Stimulated activated CD4-positive, alpha-beta T cell treated with anti-CD3 and anti-CD28 coated beads, Interleukin-2, amount 100 ng/mL, for 48 hours (primary cell): ENCODE data around the gene VRK3.
"Not testable (repeated sequence)": the region's sequence is repeated elsewhere in the genome, so short reads cannot be mapped to it uniquely, and the experiment has no call there.

Experiments
- DNase-seq, 2 donors: peaks; one replicate each; pipeline ENCODE4 v3.0.0-alpha.2; 2020

VRK3 gene

GRCh38 chr19:50025022-50025793, at the start of gene VRK3:
VRK3 (minus strand) TSS chr19:50025372; CDS start chr19:50016162, 9,210 bp downstream.
- DNase-seq = peak; percentile 86 to 93

GRCh38 chr19:50068382-50068781, 43.2 kb upstream of the VRK3 start:
- not testable (repeated sequence) for DNase-seq

GRCh38 chr19:50067575-50067974, 42.4 kb upstream of the VRK3 start:
- no peak for DNase-seq

- no peak for DNase-seq
Observed at GRCh38 chr19:50065938-50066337, 40.8 kb upstream of the VRK3 start.

- no peak for DNase-seq
Observed at GRCh38 chr19:50061650-50062049, 36.5 kb upstream of the VRK3 start.

- DNase-seq = no peak
Observed at GRCh38 chr19:50060107-50060506, 34.9 kb upstream of the VRK3 start.

- DNase-seq = no peak
Observed at GRCh38 chr19:50059045-50059444, 33.9 kb upstream of the VRK3 start.

GRCh38 chr19:50058425-50058824, 33.3 kb upstream of the VRK3 start:
- no peak for DNase-seq

- no peak for DNase-seq
Observed at GRCh38 chr19:50053119-50053518, 27.9 kb upstream of the VRK3 start.

- no peak for DNase-seq
Observed at GRCh38 chr19:50051964-50052363, 26.8 kb upstream of the VRK3 start.

- not testable (repeated sequence) for DNase-seq
Observed at GRCh38 chr19:50051228-50051895, 26.2 kb upstream of the VRK3 start.

GRCh38 chr19:50050406-50051227, 25.4 kb upstream of the VRK3 start:
- peak; percentile 62 for DNase-seq

- DNase-seq = no peak
Observed at GRCh38 chr19:50047671-50048070, 22.5 kb upstream of the VRK3 start.

- DNase-seq = peak; percentile 58 to 62
Observed at GRCh38 chr19:50046649-50047503, 21.7 kb upstream of the VRK3 start.

GRCh38 chr19:50044922-50045321, 19.8 kb upstream of the VRK3 start:
- no peak for DNase-seq

- no peak for DNase-seq
Observed at GRCh38 chr19:50043967-50044366, 18.8 kb upstream of the VRK3 start.

GRCh38 chr19:50042363-50043024, 17.3 kb upstream of the VRK3 start:
- no peak for DNase-seq

- DNase-seq = no peak
Observed at GRCh38 chr19:50040967-50041366, 15.8 kb upstream of the VRK3 start.

- DNase-seq = no peak
Observed at GRCh38 chr19:50039968-50040367, 14.8 kb upstream of the VRK3 start.

GRCh38 chr19:50036908-50037307, 11.7 kb upstream of the VRK3 start:
- DNase-seq = no peak

- DNase-seq = no peak
Observed at GRCh38 chr19:50030937-50031336, 5.8 kb upstream of the VRK3 start.

- DNase-seq = no peak
Observed at GRCh38 chr19:50030225-50030624, 5.1 kb upstream of the VRK3 start.
